ENCODE data around the gene PON2. TPM values are rescaled to one million over a fixed set of nuclear protein-coding genes. Genes with fewer than 3 reads are reported as not detected.

Gene PON2
- total and polyA plus RNA-seq, 2 of the 8 experiments (the other 6 are each of a cell fraction or from before 2014, with no cell fraction given) = 20.6 to 31.0 TPM

DNA sequence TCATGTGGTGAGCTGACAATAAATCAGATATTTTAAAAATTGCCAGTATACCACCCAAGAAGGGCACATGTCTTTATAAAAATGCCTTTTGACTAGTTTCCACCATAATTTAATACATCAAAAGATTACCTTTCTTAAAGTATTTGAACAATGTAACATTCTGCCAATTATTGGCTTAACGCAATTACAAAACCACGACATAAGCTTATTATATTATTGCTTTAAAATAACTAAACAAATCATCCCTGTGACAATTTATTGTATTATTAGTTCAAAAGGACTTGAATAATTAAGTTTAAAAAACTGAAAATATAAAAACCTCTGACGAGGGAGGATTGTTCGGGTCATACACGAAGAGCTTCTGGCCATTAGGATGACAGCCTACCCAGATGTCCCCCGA is 29.0 kb downstream of the PON2 start (continued):
- TF ChIP-seq, protein P1, sequence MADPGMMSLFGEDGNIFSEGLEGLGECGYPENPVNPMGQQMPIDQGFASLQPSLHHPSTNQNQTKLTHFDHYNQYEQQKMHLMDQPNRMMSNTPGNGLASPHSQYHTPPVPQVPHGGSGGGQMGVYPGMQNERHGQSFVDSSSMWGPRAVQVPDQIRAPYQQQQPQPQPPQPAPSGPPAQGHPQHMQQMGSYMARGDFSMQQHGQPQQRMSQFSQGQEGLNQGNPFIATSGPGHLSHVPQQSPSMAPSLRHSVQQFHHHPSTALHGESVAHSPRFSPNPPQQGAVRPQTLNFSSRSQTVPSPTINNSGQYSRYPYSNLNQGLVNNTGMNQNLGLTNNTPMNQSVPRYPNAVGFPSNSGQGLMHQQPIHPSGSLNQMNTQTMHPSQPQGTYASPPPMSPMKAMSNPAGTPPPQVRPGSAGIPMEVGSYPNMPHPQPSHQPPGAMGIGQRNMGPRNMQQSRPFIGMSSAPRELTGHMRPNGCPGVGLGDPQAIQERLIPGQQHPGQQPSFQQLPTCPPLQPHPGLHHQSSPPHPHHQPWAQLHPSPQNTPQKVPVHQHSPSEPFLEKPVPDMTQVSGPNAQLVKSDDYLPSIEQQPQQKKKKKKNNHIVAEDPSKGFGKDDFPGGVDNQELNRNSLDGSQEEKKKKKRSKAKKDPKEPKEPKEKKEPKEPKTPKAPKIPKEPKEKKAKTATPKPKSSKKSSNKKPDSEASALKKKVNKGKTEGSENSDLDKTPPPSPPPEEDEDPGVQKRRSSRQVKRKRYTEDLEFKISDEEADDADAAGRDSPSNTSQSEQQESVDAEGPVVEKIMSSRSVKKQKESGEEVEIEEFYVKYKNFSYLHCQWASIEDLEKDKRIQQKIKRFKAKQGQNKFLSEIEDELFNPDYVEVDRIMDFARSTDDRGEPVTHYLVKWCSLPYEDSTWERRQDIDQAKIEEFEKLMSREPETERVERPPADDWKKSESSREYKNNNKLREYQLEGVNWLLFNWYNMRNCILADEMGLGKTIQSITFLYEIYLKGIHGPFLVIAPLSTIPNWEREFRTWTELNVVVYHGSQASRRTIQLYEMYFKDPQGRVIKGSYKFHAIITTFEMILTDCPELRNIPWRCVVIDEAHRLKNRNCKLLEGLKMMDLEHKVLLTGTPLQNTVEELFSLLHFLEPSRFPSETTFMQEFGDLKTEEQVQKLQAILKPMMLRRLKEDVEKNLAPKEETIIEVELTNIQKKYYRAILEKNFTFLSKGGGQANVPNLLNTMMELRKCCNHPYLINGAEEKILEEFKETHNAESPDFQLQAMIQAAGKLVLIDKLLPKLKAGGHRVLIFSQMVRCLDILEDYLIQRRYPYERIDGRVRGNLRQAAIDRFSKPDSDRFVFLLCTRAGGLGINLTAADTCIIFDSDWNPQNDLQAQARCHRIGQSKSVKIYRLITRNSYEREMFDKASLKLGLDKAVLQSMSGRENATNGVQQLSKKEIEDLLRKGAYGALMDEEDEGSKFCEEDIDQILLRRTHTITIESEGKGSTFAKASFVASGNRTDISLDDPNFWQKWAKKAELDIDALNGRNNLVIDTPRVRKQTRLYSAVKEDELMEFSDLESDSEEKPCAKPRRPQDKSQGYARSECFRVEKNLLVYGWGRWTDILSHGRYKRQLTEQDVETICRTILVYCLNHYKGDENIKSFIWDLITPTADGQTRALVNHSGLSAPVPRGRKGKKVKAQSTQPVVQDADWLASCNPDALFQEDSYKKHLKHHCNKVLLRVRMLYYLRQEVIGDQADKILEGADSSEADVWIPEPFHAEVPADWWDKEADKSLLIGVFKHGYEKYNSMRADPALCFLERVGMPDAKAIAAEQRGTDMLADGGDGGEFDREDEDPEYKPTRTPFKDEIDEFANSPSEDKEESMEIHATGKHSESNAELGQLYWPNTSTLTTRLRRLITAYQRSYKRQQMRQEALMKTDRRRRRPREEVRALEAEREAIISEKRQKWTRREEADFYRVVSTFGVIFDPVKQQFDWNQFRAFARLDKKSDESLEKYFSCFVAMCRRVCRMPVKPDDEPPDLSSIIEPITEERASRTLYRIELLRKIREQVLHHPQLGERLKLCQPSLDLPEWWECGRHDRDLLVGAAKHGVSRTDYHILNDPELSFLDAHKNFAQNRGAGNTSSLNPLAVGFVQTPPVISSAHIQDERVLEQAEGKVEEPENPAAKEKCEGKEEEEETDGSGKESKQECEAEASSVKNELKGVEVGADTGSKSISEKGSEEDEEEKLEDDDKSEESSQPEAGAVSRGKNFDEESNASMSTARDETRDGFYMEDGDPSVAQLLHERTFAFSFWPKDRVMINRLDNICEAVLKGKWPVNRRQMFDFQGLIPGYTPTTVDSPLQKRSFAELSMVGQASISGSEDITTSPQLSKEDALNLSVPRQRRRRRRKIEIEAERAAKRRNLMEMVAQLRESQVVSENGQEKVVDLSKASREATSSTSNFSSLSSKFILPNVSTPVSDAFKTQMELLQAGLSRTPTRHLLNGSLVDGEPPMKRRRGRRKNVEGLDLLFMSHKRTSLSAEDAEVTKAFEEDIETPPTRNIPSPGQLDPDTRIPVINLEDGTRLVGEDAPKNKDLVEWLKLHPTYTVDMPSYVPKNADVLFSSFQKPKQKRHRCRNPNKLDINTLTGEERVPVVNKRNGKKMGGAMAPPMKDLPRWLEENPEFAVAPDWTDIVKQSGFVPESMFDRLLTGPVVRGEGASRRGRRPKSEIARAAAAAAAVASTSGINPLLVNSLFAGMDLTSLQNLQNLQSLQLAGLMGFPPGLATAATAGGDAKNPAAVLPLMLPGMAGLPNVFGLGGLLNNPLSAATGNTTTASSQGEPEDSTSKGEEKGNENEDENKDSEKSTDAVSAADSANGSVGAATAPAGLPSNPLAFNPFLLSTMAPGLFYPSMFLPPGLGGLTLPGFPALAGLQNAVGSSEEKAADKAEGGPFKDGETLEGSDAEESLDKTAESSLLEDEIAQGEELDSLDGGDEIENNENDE (IDR thresholded peaks at IDR 0.05; ENCODE audit: insufficient replicate concordance, low read length) = no peak
- no peak for TF ChIP-seq POLR2AphosphoS5 (IDR thresholded peaks at IDR 0.05; ENCODE audit: low read depth, low read length)
- TF ChIP-seq, protein P2, sequence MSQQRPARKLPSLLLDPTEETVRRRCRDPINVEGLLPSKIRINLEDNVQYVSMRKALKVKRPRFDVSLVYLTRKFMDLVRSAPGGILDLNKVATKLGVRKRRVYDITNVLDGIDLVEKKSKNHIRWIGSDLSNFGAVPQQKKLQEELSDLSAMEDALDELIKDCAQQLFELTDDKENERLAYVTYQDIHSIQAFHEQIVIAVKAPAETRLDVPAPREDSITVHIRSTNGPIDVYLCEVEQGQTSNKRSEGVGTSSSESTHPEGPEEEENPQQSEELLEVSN (IDR thresholded peaks at IDR 0.05) = no peak
- no peak for TF ChIP-seq TEAD4 (IDR thresholded peaks at IDR 0.05; ENCODE audit: low read depth, low read length)
- TF ChIP-seq NRF1 (IDR thresholded peaks at IDR 0.05; ENCODE audit: low read depth, low read length) = no peak
